BE2C (cell line): ENCODE measurements around the gene NT5C.
"Not testable (repeated sequence)": the region's sequence is repeated elsewhere in the genome, so short reads cannot be mapped to it uniquely, and the experiment has no call there.

Experiments
- DNase-seq: peaks from one replicate; pipeline ENCODE4 v3.0.0-alpha.2; 2020
- H3K27me3 ChIP-seq: fragments of 250-450 bp; sonication (Bioruptor Pico); 2 replicates; pipeline ENCODE4 v1.5.1; 2020; ENCODE audit warnings: mild to moderate bottlenecking
- H3K36me3 ChIP-seq: fragments of 250-450 bp; sonication (Bioruptor Pico); 2 replicates; pipeline ENCODE4 v1.5.1; 2020; ENCODE audit warnings: mild to moderate bottlenecking
- H3K4me1 ChIP-seq: fragments of 250-450 bp; sonication (Bioruptor Pico); 2 replicates; pipeline ENCODE4 v1.5.1; 2020
- H3K4me3 ChIP-seq: 2 replicates; pipeline ENCODE4 v1.5.1; 2011; ENCODE audit warnings: low read depth, low read length
- H3K9me3 ChIP-seq: fragments of 250-450 bp; sonication (Bioruptor Pico); 2 replicates; pipeline ENCODE4 v1.5.1; 2020
- TF ChIP-seq, protein P1 (sequence below): IDR thresholded peaks from 2 replicates; pipeline ENCODE4 v1.5.1; 2012; ENCODE audit warnings: mild to moderate bottlenecking, low read depth, low read length

NT5C gene

DNA sequence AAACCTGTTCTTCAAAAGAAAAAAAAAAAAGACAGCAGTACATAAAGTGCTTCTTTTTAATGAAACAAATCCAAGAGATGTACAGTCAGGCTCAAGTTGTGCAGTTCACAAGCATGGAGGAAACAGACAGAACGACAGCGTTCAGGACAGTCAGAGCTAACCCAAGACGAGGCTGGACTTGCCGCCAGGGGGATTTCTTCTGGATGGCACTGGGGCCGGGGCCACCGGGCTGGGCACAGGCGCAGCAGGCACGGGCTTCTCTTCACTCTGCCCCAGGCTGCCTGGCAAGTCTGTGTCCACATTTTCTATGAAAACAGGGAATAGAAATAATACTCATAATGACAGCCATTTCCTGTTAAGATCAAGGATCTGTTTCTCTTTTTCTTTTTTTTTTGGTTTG lies 4.4 kb upstream of the NT5C start:
- H3K9me3 ChIP-seq, result no peaks in the 10 kb centered on the region
- no peak for DNase-seq
- no peak overlapping the region for H3K4me3 ChIP-seq
- TF ChIP-seq, protein P1, sequence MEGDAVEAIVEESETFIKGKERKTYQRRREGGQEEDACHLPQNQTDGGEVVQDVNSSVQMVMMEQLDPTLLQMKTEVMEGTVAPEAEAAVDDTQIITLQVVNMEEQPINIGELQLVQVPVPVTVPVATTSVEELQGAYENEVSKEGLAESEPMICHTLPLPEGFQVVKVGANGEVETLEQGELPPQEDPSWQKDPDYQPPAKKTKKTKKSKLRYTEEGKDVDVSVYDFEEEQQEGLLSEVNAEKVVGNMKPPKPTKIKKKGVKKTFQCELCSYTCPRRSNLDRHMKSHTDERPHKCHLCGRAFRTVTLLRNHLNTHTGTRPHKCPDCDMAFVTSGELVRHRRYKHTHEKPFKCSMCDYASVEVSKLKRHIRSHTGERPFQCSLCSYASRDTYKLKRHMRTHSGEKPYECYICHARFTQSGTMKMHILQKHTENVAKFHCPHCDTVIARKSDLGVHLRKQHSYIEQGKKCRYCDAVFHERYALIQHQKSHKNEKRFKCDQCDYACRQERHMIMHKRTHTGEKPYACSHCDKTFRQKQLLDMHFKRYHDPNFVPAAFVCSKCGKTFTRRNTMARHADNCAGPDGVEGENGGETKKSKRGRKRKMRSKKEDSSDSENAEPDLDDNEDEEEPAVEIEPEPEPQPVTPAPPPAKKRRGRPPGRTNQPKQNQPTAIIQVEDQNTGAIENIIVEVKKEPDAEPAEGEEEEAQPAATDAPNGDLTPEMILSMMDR, result no peak
- no peaks in the 10 kb centered on the region for H3K4me1 ChIP-seq
- no peaks in the 10 kb centered on the region for H3K27me3 ChIP-seq
- H3K36me3 ChIP-seq, result peaks cover 55% of the 10 kb centered on the region

DNA sequence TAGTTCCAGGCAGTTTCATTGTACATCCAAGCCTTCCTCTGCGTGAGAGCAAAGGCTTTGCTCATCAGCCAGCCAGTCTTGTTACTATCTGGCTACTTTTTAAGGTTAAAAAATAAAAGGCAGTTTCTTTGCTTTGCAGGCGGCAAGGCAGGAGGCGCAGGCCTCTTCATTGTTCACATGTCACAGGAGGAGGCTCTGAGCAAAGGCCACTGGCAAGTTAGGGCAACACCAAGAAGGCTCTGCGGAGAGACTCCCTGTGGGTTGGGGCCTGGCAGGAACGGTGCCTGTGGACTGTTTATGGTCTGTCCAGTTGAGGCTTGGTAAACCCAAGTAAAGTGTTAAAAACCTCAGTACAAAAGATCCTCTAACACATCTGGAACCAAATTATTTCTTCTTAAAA lies 3.9 kb upstream of the NT5C start:
- H3K27me3 ChIP-seq, result no peaks in the 10 kb centered on the region
- no peaks in the 10 kb centered on the region for H3K4me1 ChIP-seq
- no peaks in the 10 kb centered on the region for H3K9me3 ChIP-seq
- TF ChIP-seq, protein P1, result no peak
- peaks cover 50% of the 10 kb centered on the region for H3K36me3 ChIP-seq
- no peak overlapping the region for H3K4me3 ChIP-seq
- DNase-seq, result no peak

DNA sequence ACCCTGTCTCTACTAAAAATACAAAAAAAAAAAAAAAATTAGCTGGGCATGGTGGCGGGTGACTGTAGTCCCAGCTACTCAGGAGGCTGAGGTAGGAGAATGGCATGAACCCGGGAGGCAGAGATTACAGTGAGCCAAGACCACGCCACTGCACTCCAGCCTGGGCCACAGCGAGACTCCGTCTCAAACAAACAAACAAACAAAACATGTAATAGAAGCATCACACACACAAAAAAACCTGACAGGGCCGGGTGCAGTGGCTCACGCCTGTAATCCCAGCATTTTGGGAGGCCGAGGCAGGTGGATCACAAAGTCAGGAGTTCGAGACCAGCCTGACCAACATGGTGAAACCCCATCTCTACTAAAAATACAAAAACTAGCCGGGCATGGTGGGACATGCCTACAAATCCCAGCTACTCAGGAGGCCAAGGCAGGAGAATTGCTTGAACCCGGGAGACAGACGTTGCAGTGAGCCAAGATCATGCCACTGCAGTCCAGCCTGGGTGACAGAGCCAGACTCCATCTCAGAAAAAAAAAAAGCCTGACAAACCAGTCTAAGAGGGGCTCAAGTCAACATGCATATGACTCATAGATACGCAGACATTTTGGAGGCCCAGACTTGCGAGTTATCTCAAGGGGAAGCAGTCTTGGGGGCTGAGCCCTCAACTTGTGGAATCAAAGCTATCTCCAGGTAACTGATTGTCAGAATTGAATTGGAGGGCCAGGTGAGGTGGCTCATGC lies 2.2 kb upstream of the NT5C start:
- DNase-seq, H3K27me3 ChIP-seq: not testable (repeated sequence)
- peaks cover 48% of the 10 kb centered on the region for H3K36me3 ChIP-seq

DNA sequence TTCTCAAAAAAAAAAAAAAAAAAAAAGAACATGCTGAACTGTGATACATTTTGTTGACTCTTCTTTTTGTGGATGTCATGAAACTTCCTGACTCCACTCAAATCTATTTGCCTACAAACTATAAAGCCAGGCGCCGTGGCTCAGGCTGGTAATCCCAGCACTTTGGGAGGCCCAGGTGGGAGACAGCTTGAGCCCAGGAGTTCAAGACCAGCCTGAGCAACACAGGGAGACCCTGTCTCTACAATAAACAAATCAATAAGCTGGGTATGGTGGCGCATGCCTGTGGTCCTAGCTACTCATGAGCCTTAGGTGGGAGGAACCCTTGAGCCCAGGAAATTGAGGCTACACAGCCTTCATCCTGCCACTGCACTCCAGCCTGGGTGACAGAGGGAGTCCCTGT lies 1.5 kb upstream of the NT5C start:
- no peak overlapping the region for H3K4me3 ChIP-seq
- H3K36me3 ChIP-seq, result peaks cover 41% of the 10 kb centered on the region
- no peak for DNase-seq
- H3K27me3 ChIP-seq, result no peaks in the 10 kb centered on the region
- no peaks in the 10 kb centered on the region for H3K9me3 ChIP-seq
- TF ChIP-seq, protein P1, result no peak
- H3K4me1 ChIP-seq, result no peaks in the 10 kb centered on the region

More for the DNA sequence above, 2.2 kb upstream of the NT5C start:
- H3K4me1 ChIP-seq, H3K4me3 ChIP-seq, H3K9me3 ChIP-seq: not testable (repeated sequence)

DNA sequence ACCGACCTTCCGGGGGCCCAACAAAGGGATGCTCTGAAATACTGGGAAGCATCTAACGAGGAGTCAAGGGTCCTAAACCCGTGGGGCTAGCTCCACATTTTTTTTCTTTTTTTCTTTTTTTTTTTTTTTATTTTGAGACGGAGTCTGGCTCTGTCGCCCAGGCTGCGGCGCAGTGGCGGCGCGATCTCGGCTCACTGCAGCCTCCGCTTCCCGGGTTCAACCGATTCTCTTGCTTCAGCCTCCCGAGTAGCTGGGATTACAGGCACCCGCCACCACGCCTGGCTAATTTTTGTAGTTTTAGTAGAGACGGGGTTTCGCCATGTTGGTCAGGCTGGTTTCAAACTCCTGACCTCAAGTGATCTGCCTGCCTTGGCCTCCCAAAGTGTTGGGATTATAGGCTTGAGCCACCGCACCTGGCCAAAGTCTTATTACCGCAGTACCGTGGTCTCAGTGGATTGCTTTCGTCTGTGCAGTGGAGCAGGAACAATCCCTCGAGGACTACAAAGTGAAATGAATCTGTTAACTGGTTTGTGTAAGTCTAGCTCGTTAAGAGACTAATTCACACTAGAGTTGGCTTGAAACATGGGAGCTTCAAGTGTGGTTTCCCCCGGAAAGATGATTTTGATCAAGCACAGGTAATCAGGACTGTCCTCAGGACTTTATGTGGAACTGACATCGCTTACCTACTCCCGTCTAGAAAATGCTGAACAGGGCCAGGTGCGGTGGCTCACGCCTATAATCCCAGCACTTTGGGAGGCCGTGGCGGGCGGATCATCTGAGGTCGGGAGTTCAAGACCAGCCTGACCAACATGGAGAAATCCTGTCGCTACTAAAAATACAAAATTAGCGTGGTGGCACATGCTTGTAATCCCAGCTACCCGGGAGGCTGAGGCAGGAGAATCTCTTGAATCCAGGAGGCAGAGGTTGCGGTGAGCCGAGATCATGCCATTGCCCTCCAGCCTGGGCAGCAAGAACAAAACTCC lies 767 bp upstream of the NT5C start:
- not testable (repeated sequence) for H3K27me3 ChIP-seq, H3K4me1 ChIP-seq, H3K9me3 ChIP-seq, DNase-seq
- peaks cover 37% of the 10 kb centered on the region for H3K36me3 ChIP-seq
- H3K4me3 ChIP-seq, result peak overlapping the region; percentile 91

DNA sequence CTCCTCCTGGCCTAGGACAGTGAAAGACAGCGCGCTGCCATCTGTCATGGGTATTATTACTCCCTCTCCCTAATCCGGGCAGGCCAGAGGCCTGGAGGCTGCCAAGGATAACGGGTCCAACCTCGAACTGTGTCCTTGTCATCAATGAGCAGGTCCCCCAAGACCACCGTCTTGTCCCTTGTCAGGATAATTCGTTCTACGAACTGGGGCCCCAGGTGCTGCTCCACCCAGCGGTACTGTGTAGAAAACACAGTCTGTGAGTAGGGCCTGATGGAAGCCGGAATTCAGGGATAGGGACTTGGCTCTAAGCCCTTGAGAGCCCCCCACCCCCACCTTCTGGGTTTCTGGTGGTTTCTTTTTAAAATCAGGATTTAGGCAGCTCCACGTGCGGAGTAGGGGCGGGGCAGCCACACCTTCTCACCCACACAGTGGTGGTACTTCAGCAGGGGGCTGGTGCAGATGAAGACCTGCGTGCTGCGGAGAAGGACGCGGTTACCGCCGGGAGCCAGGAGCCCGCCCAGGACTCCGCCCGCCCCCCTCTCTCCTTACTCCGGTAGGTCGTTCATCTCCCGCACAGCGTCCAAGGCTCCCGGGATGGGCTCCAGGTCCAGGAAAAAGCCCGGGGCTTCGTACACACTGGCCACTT lies 787 bp downstream of the NT5C start:
- Histone ChIP-seq H3K27me3 (no peaks in the 10 kb centered on the region), H3K4me1 (no peaks in the 10 kb centered on the region), H3K4me3 (peak overlapping the region; percentile 91), H3K9me3 (no peaks in the 10 kb centered on the region), H3K36me3 (peaks cover 27% of the 10 kb centered on the region)
- TF ChIP-seq, protein P1, result peak; percentile 78
- DNase-seq, result peak; percentile 78
